ENCODE data around the gene KCNJ10.

Gene KCNJ10

GRCh38 chr1:160096274-160097116 is 26.5 kb upstream of the KCNJ10 start:
- Histone ChIP-seq H3K4me2 (ENCODE audit: low read depth, low read length, poor library complexity, severe bottlenecking) (no peak overlapping the region), H3K9me3 (ENCODE audit: insufficient read depth, low read length) (no peaks in the 10 kb centered on the region), H4K20me1 (ENCODE audit: low read depth, low read length) (no peaks in the 10 kb centered on the region), H3K4me3 (ENCODE audit: insufficient read depth, low read length, poor library complexity, severe bottlenecking) (no peak overlapping the region), H3K9me2 (replicated peaks; ENCODE audit: insufficient read depth, low read length) (no peaks in the 10 kb centered on the region), H3K36me3 (ENCODE audit: low read length) (no peaks in the 10 kb centered on the region), H2AFZ (ENCODE audit: low read depth, low read length, severe bottlenecking) (no peak overlapping the region), H3K9ac (ENCODE audit: low read length) (no peak overlapping the region), H3K79me2 (ENCODE audit: insufficient read depth, low read length) (no peaks in the 10 kb centered on the region), H3K27ac (ENCODE audit: low read depth, low read length) (no peak overlapping the region), H3F3A (ENCODE audit: insufficient read depth) (peaks cover 8% of the 10 kb centered on the region), H3K27me3 (ENCODE audit: low read length) (no peaks in the 10 kb centered on the region)
- TF ChIP-seq EZH2phosphoT487 (conservative IDR thresholded peaks at IDR 0.05; ENCODE audit: low read length) (no peak), CTCF (IDR thresholded peaks at IDR 0.05; ENCODE audit: insufficient read depth, low read length, poor library complexity, severe bottlenecking) (no peak)

DNA sequence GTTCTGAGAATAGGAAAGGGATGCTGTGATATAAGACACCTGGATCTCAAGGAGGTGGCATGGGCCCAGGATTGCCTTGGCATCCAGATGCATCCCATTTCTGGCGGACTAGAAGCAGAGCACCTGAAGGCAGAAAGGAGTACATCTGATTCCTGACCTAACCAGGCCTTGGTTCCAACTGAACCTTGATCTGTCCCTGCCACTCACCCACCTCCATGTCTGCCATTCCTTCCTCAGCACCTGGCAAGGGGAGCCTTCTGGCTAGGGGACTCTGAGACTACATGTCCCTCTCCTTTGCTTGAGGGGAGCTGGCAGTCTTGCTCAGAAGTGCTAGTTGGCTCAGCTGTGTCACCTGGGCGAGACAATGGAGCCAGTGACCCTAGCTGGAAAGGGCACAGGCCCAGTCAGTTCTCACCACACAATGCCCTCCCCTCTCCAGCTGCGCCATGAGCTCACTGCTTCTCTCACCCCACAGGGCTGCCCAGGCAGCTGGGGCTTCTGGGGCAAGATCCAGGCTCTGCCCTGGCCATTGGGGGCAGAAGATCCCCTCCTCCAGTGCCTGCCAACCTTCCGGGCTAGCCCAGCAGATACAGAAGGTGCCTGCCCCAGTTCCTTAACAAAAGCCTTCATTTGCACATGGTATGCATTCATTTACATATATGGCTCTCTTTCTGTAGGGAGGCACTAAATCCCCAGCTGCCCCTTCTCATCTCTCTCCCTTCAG is 25.6 kb upstream of the KCNJ10 start:
- peaks cover 8% of the 10 kb centered on the region for H3F3A ChIP-seq (ENCODE audit: insufficient read depth)
- H3K4me3 ChIP-seq (ENCODE audit: insufficient read depth, low read length, poor library complexity, severe bottlenecking), result no peak overlapping the region
- no peak overlapping the region for H3K27ac ChIP-seq (ENCODE audit: low read depth, low read length)
- no peaks in the 10 kb centered on the region for H3K79me2 ChIP-seq (ENCODE audit: insufficient read depth, low read length)
- no peaks in the 10 kb centered on the region for H4K20me1 ChIP-seq (ENCODE audit: low read depth, low read length)
- no peaks in the 10 kb centered on the region for H3K9me2 ChIP-seq (replicated peaks; ENCODE audit: insufficient read depth, low read length)
- H3K36me3 ChIP-seq (ENCODE audit: low read length), result no peaks in the 10 kb centered on the region
- H3K4me2 ChIP-seq (ENCODE audit: low read depth, low read length, poor library complexity, severe bottlenecking), result no peak overlapping the region
- TF ChIP-seq CTCF (IDR thresholded peaks at IDR 0.05; ENCODE audit: insufficient read depth, low read length, poor library complexity, severe bottlenecking), result no peak
- no peak for TF ChIP-seq EZH2phosphoT487 (conservative IDR thresholded peaks at IDR 0.05; ENCODE audit: low read length)
- no peaks in the 10 kb centered on the region for H3K9me3 ChIP-seq (ENCODE audit: insufficient read depth, low read length)
- H2AFZ ChIP-seq (ENCODE audit: low read depth, low read length, severe bottlenecking), result no peak overlapping the region
- H3K27me3 ChIP-seq (ENCODE audit: low read length), result no peaks in the 10 kb centered on the region
- H3K9ac ChIP-seq (ENCODE audit: low read length), result no peak overlapping the region

GRCh38 chr1:160094806-160095205 is 24.8 kb upstream of the KCNJ10 start:
- Histone ChIP-seq H3K9me3 (ENCODE audit: insufficient read depth, low read length) (no peaks in the 10 kb centered on the region), H3K4me2 (ENCODE audit: low read depth, low read length, poor library complexity, severe bottlenecking) (no peak overlapping the region), H3K9me2 (replicated peaks; ENCODE audit: insufficient read depth, low read length) (no peaks in the 10 kb centered on the region), H3F3A (ENCODE audit: insufficient read depth) (peaks cover 4% of the 10 kb centered on the region; the same call in 1 of the 2 replicates), H4K20me1 (ENCODE audit: low read depth, low read length) (no peaks in the 10 kb centered on the region), H3K27ac (ENCODE audit: low read depth, low read length) (no peak overlapping the region), H3K27me3 (ENCODE audit: low read length) (no peaks in the 10 kb centered on the region), H3K9ac (ENCODE audit: low read length) (no peak overlapping the region), H3K79me2 (ENCODE audit: insufficient read depth, low read length) (no peaks in the 10 kb centered on the region), H3K4me3 (ENCODE audit: insufficient read depth, low read length, poor library complexity, severe bottlenecking) (no peak overlapping the region), H2AFZ (ENCODE audit: low read depth, low read length, severe bottlenecking) (no peak overlapping the region), H3K36me3 (ENCODE audit: low read length) (no peaks in the 10 kb centered on the region)
- TF ChIP-seq EZH2phosphoT487 (conservative IDR thresholded peaks at IDR 0.05; ENCODE audit: low read length) (no peak), CTCF (IDR thresholded peaks at IDR 0.05; ENCODE audit: insufficient read depth, low read length, poor library complexity, severe bottlenecking) (no peak)
